NCI-H2107 treated with DMSO at 0.1 percent for 48 hours (cell line): ENCODE results near the gene CPA1.
A peak's percentile ranks its signal among the peaks of the same experiment; 100 is the strongest.

Experiments used
- DNase-seq: peaks from one replicate; lab custom pipeline; 2025; ENCODE audit not compliant: unreplicated experiment; lab: John Stamatoyannopoulos, UW

Gene CPA1

DNA sequence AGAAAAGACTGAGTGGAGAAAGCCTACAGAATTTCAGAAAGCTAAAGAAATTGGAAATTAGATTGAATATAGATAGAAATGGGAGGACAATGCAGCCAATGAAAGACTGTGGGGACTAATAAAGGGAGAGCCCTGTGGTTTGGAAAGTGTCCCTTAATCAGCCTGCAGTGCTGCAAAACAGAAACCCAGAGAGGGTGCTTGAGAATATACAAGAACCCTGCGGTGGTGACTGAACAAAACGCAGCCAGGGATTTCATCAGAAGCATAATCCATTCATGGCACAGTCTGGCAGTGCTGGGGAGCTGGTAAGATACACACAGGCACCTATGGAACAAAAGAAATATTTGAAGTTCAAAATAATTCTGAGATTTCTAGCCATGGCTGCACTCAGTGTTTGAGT, 41.4 kb downstream of the CPA1 start:
- DNase-seq = peak; percentile 94

DNA sequence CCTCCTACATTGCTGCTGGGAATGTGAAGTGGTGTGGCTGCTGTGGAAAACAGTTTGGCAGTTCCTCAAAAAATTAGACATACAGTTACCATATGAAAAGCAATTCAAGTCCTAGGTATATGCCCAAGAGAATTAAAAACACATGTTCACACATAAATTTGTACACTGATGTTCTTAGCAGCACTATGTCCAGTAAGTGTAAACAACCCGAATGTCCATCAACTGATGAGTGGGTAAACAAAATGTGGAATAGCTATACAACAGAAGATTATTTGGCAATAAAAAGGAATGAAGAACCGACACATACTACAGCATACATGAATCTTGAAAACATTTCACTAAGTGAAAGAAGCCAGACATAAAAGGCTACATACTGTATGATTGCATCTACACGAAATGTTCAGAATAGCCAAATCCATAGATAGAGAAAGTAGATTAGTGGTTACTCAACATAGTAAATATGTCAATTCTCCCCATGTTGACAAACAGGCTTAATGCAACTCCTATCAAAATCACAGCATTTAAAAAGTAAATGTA, 43.3 kb downstream of the CPA1 start:
- no peak for DNase-seq

DNA sequence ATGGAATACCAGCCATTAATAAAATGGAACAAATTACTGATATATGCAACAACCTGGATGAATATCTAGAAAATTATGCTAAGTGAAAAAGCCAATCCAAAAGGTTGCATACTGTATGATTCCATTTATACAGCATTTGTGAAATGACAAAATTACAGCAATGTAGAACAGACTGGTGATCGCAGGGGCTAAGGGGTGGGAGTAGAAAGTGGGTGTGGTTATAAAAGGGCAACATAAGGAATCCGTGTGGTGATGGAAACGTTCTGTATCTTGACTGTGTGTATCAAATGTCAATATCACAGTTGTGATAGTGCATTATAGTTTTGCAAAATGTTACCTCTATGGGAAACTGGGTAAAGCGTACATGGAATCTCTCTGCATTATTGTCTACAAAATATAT, 45.5 kb downstream of the CPA1 start:
- DNase-seq = no peak

DNA sequence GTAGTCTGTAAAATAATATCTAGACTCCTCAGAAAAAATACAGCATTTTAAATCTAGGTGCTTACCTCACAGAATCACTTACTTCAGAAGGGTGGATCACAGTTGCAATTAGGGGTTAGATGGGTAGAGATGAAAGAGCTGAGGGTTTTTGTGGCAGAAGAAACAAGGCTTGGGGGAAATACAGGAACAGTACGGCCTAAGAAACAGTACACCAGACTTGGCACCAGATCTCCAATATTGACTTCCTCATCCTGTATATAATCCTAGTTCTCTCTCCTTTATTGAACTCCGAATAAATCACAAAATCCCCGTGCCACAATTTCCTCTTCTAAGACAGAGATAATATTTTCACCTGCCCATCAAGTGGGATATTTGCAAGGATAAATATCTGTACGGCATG, 46.3 kb downstream of the CPA1 start:
- DNase-seq = no peak

DNA sequence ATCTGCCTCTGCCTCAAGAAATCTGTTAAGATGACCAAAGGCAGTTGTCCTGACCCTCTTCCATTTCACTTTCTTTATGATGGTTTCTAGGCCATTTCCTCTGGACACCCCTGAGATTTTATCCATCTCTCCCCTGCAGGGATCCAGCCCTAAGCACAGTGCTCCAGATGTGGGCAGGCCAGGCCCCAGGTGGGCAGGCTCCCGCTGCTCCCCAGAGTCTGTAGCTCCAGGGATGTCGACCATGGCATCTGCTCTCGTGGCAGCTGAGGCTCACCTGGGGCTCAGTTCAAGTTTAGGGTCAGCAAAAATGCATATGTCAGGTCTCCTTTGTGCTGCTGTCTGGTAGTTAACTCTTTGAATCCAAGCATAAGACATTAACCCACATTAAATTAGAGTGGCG, 48.7 kb downstream of the CPA1 start:
- no peak for DNase-seq

DNA sequence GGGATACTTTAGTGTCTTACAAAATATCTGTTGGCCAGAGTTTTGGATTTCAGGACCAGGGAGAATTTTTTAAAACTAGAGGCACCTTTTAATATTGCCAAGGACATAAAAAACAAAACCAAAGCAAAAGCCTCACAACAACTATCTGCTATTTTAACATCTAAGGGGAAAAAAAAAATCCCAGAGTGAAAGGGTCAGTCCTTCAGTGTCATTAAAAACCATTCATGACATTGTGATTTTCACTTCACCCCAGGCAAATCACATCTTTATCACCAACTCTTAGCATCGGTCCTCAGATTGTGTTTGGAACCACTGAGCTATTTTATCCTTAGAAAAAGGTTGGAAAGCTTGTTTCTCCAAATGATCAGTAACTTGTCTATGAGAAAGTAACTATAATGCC, 49.8 kb downstream of the CPA1 start:
- no peak for DNase-seq

DNA sequence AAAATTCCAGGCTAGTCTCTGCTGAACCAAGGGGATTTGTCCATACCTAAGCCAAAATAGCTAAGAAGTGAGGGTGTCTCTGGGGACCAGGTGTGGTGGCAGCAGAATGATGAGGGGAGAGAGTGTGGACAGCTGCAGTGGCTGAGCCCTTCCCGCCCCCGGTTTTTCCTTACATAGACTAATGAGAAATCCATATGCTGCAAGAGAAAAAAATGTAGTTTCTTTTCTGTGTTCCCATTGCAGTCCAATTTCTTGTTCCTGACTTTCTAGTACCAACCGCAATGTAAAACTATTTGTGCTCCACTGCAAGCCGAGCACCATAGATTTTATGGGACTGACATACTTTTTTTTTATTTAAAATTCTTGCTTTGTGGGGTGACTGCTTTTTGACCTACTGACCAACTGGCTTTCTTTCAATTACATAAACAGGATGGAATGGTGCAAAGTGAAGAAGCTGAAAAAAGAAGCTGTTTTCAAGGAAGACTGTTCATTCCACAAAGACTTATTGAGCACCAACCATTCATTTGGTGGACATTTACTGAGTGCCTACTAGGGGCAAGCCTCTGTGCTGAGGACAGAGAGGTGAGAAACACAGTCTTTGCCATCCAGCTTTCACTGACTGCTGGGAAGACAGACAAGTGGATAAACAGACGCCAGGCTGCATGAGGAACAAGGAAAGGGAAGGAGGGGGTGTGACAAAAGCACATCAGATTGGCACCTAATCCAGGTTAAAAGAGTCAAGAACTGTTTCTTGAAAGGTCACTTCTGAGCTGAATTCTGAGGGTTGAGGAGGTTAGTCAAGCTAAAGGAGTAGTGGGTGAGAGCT, 50.8 kb downstream of the CPA1 start:
- peak; percentile 73 for DNase-seq

DNA sequence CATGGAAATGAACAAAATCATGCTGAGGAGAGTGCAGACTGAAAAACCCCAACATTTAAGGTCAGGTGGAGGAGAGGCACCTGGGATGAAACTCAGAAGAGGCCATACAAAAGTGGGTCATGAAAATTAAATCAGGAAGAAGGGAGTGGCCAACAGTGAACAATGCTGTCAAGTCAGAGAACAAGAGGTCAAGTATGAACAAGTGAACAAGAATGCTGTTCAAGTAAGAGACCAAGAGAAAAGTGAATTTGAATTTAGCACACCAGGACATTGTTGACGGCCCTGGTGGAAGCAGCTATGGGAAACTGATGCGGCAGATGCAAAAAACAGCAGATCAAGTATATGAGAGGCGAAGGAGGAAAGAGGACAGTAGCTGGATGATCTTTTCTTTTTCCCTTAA, 52.6 kb downstream of the CPA1 start:
- DNase-seq = no peak

DNA sequence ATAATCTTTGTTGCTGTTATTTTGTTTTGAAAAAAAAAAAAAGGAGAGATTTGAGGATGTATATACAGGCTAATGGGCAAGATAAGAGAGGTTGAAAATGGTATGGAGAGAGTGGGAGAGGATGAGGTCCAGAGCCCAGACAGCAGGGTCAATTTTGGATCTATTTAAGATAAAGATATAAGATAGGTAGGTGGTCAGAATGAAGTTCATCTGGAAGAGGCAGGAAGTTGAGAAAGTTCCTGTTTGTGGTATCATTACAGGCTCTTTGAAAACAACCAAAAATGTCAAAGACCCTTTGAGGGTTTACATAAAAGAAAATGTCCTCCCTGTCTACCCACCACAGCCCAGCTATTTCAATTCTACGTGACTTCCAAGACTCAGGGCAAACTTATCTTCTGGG, 53.0 kb downstream of the CPA1 start:
- no peak for DNase-seq

DNA sequence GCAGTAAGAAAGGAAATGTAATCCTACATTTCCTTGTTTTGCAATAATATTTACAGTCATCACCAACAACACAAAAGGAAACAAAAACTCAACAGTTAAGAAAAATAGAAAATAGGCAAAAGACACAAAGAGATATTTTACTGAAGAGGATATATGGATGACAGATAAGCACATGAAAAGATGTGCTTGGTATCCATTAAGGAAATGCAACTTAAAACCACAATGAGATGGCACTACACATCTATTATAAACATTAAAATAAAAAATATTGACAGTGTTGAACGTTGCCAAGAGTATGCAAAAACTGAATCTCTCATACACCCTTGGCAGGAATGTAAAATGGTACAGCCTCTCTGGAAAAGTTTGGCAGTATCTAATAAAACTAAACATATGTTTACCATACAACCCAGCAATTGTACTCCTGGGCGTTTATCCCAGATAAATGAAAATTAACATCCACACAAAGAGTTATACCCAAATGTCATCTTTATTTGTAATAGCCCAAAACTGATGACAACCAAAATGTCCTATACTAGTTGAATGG, 55.1 kb downstream of the CPA1 start:
- no peak for DNase-seq

DNA sequence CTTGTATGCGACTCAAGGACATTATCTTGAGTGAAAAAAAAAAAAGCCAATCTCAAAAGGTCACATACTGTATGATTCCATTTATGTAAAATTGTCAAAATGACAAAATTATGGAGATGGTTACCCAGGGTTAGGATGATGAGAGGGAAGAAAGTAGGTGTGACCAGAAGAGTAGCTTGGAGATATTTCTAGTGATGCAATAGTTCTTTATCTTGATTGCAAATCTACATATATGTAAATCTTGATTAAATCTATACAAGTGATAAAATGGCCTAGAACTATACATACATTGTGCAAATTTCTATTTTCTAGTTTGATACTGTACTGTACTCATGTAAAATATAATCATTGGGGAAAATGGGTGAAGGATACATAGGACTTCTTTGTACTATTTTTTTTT, 56.0 kb downstream of the CPA1 start:
- no peak for DNase-seq
